GM21786 (cell line): ENCODE measurements around the gene MMS22L.
A peak's percentile ranks its signal among the peaks of the same experiment; 100 is the strongest.

Source experiments
- ATAC-seq: cut with Tn5 transposase; IDR thresholded peaks from one replicate; pipeline ENCODE4 v1.9.1; 2021; ENCODE audit not compliant: unreplicated experiment

The MMS22L gene

DNA sequence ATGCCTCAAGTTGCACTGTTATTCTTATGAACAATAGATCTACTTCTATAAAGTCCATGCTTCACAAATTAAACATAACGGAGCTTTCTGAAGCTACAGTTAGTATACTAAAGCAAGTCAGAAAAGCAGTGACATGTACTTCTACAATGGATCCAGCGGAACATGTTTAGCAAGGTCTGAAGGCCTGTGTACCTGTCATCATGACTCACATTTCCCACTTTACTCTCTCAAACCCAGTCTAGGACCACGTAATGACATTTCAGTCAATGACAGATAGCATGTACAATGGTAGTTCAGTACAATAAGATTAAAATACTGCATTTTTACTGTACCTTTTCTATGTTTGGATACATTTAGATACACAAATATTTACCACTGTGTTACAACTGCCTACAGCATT lies 132.1 kb downstream of the MMS22L start:
- ATAC-seq, result no peak

DNA sequence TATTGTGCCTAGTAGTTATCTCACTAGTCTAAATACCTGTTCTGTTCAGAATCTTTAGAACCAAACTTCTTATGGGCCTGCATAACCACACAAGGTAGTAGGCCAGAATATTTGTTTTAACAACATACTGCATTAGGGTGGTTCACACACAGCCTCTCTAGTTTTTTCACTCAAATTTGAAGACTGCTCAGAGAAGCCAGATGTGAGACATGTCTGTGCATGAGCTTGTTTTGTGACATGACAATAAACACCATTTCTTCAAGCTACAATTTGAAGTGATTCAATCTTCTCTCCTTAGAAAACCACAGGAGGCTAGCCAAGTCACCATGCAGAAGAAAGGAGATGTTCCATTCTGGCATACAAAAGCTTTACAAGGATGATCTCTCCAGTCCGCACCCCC lies 135.6 kb downstream of the MMS22L start:
- ATAC-seq, result no peak

DNA sequence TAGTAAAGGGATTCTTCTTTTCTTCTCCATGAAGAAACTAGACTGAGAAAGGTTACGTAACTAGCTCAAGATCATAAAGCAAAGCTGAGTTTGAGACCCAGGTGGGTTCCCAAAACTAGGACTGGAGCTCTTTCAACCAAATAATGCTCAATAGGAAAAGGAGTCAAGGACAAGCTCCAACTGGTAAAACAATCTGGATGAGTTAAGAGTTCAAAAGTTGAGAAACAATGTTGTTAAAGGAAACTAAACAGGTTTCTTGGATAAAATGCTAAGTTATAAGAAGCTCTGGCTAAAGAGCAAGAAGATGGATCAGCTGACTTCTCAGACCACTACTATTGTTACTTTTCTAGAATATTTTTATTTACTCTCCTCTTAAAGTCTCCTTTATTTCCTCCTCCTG lies 137.3 kb downstream of the MMS22L start:
- no peak for ATAC-seq

DNA sequence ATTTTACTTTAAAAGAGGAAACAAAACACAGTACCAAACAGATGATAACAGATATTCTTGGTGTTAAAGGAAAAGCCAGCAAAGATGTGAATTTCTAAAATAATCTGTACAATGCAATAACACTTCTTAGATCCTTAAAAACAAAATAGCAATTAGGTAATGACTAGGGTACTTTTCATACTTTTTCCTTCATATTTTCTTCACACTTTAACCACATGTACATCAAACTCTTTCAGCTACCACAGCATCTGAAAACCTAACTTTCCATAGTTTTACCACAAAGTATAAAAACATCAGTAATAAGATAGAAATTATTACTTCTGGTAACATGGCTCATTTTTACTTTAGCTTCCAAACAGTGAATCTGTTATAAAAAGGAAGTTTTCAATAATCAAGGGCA lies 141.3 kb downstream of the MMS22L start:
- no peak for ATAC-seq

DNA sequence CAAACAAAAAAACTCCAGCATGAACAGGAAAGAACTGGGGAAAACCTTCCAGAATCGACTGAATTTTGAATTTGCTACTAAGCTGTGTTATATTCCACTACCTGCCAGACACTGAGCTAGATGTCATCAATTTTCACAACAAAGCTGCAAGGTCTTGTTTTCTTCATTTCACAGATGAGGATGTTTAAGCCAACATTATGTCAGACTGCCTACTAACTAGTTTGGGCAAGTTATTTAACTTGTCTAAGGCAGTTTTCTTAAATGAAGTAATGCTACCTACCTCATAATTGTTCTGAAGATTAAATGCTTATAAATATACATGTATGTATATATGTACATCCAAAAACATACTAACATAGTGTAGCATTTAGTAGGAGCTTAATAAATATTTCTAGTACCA lies 144.4 kb downstream of the MMS22L start:
- no peak for ATAC-seq

DNA sequence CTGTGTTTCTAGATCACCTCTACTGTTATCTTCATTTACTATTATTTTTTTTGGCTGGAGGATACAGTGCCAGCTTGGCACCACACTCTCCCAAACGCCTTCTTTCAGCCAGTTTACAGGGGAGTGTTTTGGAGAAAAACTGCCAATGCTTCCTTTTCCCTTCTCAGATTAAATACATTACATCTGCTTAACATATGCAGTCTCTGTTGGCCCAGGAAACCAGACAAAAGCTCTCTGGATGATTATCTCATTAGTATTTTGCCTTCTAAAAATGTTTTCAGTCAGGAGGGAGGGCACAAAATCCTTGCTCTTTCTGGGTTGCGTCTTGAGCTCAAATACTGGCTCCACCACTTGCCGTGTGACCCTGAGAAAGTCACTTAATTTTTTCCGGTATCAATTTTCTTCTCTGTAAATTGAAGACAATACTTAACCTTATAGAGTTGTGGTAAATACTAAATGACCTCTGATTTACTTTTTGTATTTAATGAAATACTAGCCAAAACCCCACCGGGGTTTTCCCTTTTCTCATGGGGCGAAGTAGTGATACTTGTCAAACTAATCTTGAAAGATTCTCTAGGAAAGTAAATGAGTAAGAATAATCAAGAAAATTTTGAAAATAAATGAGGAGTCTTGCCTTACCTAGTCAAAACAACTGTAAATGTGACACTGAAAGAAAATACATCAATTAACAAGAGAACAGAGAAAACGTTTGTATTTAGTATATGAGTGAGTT lies 146.2 kb downstream of the MMS22L start:
- ATAC-seq, result peak; percentile 53

DNA sequence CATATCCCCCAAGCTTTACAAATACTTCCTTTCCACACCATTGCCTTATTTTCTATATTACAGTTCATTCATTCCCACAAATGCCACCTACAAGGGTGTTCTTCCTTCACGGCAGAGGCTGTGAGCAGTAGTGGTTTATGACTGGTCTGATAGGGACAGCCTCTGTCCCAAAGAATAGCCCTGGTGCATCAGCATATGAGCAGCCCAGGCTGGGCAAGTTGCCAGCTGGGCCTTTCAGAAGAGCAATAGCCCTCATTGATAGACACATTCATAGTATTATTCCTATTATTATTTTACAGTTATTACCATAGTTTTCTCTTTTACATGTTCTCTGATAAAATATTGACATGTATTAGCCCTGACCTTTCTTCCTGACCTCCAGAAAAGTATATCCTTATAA lies 149.9 kb downstream of the MMS22L start:
- ATAC-seq, result no peak

DNA sequence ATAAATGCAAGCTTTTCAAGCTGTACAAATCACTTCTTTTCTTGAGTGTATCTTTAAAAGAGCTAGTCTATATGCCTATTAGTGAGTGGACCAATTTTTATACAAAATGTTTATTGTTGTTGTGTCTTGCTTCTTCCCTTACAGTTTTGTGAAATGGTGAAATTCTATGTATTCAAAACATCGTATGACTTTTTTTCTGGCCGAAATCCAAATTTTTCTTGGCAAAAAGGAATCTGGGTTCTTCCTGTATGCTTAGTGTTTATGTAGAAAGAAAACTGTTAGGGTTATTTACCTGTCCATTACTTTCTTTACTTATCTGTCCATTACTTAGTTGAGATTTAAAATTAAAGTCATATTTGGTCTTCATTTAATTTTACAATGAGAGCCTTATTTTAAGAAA lies 153.9 kb downstream of the MMS22L start:
- ATAC-seq, result no peak

DNA sequence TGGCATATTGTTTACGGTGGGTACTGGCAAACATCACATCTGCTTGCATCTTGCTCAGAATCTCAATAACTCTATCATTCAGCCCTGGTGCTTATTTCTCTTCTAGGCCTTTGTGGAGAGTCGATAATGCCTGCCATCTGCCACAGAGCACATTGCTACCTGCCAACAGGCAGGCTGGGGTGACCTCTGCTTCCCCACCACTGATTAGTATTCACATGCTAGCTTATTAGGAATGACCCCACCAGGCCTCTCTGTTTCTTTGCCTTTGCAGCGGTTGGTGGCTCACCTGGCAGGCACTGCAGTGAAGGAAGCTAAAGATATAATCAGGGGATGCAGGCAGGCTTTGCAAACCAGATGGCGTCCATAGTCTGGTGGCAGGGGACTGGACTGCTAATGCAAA lies 154.5 kb downstream of the MMS22L start:
- ATAC-seq, result no peak

DNA sequence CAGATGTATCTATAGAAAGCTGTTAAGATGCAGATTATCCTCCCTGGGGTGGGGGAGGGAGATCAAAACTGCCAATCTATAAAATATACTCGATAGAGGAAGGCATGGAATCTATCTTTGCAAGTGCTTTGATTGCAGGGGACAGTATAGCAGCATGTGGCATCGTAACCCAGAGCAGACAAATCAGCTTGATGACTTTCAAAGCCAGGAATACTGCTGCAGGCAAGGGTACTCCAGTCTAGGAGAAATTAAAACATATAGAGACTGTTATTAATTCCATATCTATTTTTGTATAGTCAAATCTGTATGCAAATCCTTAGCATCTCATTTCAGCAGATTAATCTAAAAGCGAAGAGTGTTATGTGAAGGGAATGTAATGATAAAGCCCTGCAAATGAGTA lies 159.4 kb downstream of the MMS22L start:
- no peak for ATAC-seq

DNA sequence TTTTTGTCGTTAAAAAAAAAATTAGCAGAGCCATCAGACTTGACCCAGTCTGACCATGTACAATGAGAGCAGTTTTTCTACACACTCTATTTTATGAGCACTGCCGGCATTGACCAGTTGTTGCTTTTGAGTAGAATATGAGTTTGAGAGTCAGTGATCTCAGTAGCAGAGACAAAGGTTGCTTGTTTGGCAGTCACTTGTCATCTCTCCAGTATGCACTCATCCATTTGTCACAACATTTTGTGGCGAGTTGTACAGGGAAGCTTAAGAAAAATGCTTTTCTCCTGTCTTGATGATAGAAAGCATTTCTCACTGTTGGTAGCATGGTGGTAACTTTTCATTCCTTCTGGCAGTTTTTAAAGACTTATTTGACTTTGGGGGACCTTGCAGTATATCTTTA lies 159.9 kb downstream of the MMS22L start:
- no peak for ATAC-seq

DNA sequence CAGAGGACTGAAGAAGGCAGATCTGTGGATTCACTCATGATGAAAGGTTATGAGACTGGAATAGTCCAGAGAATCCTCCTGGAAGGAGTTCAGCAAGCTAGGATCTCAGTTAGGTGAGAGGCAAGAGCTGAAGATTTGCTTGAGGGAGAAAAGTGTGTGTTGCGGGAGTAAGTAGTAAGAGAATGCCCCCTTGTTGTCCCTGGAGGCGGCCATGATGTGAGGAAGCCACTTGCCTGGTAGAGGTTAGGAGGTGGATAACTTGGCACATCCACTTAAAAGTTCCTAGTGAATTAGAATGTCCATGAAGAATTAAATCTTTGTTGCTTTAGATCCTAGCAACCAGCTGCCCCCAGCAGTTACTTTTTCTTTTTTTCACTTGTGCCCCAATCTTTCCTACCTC lies 162.5 kb downstream of the MMS22L start:
- ATAC-seq, result no peak

DNA sequence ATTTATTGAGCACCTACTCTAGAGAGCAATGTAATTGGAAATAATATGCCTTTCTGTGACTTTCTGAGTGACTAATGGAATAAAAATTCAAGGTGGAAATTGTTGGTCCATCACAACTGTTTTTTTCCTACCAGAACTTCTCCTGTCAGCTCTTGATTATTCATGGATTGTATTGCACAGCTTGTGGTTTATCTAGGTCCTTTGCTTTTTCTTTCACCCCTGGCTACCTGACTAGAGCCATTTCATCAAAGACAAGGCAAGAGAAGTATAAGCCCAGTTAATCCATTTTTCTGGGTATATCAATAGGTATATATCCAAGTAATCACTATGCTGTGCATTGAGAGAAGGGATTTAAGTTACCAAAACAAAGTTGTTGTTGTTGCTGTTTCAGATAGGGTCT lies 168.4 kb downstream of the MMS22L start:
- ATAC-seq, result no peak

DNA sequence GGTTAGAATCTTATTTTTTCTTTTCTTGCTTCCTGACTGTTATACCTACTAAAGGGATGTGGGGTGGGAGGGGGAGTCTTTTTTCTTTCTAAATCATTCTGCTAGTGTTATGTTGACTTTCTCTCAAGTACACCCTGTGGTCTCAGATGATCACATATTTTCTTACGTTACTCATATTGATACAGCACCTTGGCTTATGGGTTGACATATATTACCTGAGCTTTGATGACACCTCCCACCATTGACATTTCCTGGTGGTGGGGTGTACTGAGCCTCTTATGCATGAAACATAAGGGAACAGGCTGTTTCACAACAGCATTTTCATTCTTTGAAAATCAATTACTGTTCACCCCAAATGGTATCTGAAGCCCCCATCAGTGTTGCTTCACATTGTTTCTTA lies 169.8 kb downstream of the MMS22L start:
- ATAC-seq, result no peak

DNA sequence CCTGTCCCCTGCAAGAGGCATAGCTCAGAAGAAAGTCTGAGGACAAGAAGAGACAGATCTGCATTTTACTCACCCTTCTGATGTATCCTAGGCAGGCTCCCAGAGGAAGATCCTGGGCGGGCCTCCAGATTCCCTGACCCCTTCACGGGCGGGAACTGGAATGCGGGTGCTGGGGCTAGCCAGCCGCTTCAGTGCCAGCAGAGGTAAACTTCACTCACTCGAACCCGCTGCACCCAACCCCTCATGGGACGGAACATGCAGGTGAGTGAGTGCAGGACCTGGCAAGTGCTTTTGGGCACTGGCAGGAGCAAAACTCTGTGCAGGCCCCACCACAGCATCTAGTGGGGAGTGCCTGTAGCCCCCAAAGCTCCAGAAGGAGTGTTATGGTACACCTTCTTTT lies 171.8 kb downstream of the MMS22L start:
- no peak for ATAC-seq

DNA sequence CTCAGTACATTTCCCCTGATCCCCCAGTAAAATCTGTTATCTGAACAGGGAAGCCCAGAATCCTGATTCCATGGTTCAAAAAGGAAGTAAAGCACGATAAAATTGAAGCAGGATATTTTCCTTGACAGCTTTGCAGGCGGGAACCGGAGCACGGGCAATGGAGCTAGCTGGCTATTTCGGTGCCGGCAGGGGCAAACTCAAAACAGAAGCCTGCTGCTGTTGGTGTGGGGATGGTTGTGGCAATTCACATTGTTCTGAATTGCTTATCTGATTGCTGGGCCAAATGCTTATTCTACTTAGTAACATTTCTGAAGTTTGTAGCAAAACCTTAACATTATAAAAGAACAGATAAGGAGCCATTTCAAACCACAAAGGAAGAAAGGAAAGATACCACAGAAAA lies 172.4 kb downstream of the MMS22L start:
- no peak for ATAC-seq

DNA sequence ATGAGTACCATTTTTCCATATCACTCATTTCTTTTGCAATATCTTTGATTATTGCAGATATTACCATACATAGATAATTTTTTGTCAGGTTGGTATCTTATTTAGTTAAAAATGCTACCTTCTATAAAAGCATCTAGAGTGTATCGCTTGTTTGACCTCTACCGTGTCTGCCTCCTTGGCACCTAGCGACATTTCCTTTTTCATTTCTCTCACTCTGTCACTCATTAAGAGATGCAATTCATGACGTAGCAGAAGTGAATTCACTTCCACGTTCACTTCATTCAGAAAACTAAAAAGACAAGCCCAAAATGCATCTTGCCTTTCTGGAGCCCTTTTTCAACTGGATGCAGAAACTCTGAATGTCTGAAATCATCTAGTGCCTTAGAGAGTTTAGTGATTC lies 172.9 kb downstream of the MMS22L start:
- ATAC-seq, result no peak

DNA sequence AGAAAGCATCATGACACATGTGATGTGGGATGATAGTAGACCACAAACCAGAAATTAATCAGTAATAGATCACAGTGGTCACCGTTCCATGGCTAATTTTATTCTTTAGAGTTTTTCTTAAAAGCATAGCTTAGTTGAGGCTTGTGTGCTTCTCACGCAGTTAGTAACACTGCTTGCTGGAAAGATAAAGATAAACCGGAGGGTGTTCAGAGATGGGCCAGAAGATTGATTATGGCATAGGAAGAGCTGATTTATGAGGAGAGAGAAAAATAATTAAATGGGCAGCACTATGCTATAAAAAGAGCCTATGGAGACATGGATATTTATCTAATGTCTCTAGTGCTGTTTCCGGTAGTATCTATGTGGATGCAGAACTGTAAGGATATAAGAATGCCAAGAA lies 173.6 kb downstream of the MMS22L start:
- ATAC-seq, result no peak

DNA sequence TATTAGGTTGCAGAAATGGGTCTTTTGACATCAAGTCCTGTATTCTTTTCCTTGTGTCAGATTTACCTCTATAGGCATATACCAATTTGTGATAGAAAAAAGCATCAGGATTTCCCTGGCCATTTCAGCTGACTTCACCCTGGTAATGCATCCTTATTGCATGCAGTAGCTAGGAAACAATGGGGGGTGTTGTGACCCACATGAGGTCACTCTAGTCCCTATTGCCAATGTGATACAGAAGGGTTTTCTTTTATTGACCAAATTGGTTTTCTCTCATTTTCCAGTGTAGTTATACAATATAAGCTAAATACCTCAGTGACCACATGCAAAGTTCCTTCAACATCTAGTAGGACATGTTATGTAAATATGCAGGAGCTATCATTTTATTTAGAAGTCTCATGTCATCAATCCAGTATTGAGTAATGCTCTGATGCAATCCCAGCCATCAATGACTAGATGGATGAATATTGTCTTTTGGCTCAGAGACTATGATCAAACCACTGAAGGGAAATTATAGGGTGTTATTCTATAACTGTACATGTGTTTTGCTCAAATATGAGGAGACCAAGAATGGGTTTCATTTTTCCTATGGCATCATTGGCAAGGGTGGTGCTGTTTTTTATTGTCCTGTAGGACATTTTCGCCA lies 180.7 kb downstream of the MMS22L start:
- ATAC-seq, result no peak

DNA sequence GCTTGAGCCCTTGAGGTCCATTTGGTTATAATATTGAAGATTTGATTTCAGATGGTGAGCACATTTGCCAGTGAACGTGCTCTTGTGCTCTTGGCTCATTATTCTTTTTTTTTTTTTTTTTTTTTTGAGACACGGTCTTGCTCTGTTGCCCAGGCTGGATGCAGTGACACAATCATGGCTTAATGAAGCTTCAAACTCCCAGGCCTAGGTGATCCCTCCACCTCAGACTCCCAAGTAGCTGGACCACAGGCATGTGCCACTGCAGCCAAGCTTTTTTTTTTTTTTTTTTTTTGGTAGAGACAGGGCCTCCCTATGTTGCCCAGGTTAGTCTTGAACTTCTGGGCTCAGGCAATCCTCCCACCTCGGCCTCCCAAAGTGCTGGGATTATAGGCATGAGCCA lies 182.3 kb downstream of the MMS22L start:
- no peak for ATAC-seq

DNA sequence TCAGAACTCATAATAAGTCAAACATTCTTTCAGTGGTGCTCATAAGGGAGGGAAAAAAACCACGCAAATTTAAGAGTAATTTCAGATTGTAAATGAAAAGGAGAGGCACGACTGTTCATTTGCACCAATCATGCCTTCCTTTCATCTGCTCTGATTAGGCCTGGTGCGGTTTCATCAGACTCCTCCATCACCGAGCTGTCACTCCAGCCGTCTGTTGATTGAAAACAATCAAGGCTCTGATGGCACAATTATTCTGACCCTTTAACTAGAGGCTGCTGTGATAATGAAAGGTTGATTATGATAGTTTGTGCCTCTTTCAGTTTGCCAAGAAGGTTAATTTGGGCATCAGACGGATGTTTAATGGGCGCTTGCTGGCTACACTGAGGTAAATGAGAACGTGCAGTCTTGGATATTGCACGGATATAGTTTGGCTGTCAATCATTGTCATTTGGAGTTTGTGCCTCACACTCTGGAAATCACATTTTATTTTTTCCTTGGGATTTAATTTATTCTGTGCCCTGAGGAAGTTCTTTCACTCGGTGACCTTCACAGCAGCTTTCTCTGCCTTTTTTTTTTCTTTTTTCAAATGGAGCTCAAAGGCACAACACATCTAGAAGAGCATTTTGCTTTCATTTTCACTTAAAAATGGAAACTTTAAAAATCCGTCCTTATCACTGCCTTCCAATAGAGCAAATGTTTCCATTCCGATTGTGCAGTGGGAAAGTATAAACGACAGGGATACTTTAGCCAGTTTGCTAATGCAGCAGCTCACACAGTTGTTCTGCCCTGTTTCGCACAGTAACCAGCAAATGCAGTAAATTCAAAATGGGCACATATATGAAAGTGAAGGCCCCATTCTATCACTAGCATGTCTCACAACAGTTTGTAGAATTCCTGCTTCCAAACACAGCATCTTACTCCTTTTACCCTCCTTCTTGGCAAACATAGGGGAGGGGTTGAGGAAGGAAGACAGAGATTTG lies 185.7 kb downstream of the MMS22L start:
- ATAC-seq, result no peak

DNA sequence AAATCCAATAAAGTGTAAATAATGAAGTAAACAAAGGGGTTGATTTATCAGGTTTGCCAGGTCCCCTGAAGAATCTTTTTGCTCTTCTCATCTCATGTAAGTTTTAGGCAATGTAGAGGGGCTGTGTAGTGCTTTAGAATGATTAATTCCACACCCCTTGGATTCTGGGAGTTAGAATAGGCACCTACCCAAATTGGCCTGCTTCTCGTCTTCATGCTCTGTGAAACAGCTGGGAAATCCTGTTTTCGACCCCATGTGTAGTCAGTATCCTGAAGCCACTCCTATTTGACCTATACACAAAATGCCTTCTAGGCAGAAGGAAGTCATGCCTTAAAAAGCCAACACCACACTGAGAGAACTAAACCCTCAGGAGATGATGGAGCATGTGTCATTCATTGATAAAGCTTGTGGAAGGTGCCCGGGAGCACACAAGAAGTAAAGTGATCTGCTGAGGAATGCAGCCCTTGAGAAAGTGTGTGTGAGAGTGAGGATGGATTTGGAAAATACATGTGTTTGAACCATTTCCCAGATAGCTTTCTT lies 187.6 kb downstream of the MMS22L start:
- no peak for ATAC-seq
